HG03469 (cell line): ENCODE measurements around the gene CTNNA1.
"Not testable (repeated sequence)": the region's sequence is repeated elsewhere in the genome, so short reads cannot be mapped to it uniquely, and the experiment has no call there.

Experiments
- ATAC-seq: cut with Tn5 transposase; IDR thresholded peaks from one replicate; pipeline ENCODE4 v1.9.1; 2021; ENCODE audit warnings: mild to moderate bottlenecking, moderate library complexity, moderate number of reproducible peaks; ENCODE audit not compliant: unreplicated experiment

The CTNNA1 gene

GRCh38 chr5:138803935-138804334 lies 50.7 kb downstream of the CTNNA1 start:
- no peak for ATAC-seq

GRCh38 chr5:138805096-138805495 lies 51.9 kb downstream of the CTNNA1 start:
- ATAC-seq, result no peak

GRCh38 chr5:138807182-138807581 lies 54.0 kb downstream of the CTNNA1 start:
- ATAC-seq, result no peak

- no peak for ATAC-seq
These were observed 56.2 kb downstream of the CTNNA1 start for GRCh38 chr5:138809391-138809790.

GRCh38 chr5:138810861-138811260 lies 57.6 kb downstream of the CTNNA1 start:
- not testable (repeated sequence) for ATAC-seq

- ATAC-seq, result no peak
These were observed 62.3 kb downstream of the CTNNA1 start for GRCh38 chr5:138815529-138815928.

- no peak for ATAC-seq
These were observed 64.0 kb downstream of the CTNNA1 start for GRCh38 chr5:138817241-138817640.

GRCh38 chr5:138819081-138819480 lies 65.9 kb downstream of the CTNNA1 start:
- no peak for ATAC-seq

GRCh38 chr5:138820695-138821094 lies 67.5 kb downstream of the CTNNA1 start:
- ATAC-seq, result no peak

GRCh38 chr5:138824516-138824915 lies 71.3 kb downstream of the CTNNA1 start:
- no peak for ATAC-seq

- ATAC-seq, result no peak
These were observed 72.0 kb downstream of the CTNNA1 start for GRCh38 chr5:138824924-138825863.

- ATAC-seq, result no peak
These were observed 75.3 kb downstream of the CTNNA1 start for GRCh38 chr5:138828556-138828955.

- ATAC-seq, result no peak
These were observed 76.1 kb downstream of the CTNNA1 start for GRCh38 chr5:138829341-138829740.

GRCh38 chr5:138831703-138832102 lies 78.5 kb downstream of the CTNNA1 start:
- no peak for ATAC-seq

- no peak for ATAC-seq
These were observed 79.0 kb downstream of the CTNNA1 start for GRCh38 chr5:138832218-138832617.

GRCh38 chr5:138833080-138833479 lies 79.9 kb downstream of the CTNNA1 start:
- no peak for ATAC-seq

GRCh38 chr5:138833726-138834480 lies 80.7 kb downstream of the CTNNA1 start:
- ATAC-seq, result no peak

GRCh38 chr5:138834853-138835252 lies 81.6 kb downstream of the CTNNA1 start:
- ATAC-seq, result not testable (repeated sequence)

- ATAC-seq, result no peak
These were observed 83.9 kb downstream of the CTNNA1 start for GRCh38 chr5:138837160-138837559.

GRCh38 chr5:138840103-138840502 lies 86.9 kb downstream of the CTNNA1 start:
- no peak for ATAC-seq

GRCh38 chr5:138841531-138841930 lies 88.3 kb downstream of the CTNNA1 start:
- ATAC-seq, result no peak
